Measurements from ENCODE around the gene UROC1. TPM values are rescaled to one million over a fixed set of nuclear protein-coding genes. Genes with fewer than 3 reads are reported as not detected.

The UROC1 gene
- total RNA-seq, 1 experiment from 2014 or later, result not detected

DNA sequence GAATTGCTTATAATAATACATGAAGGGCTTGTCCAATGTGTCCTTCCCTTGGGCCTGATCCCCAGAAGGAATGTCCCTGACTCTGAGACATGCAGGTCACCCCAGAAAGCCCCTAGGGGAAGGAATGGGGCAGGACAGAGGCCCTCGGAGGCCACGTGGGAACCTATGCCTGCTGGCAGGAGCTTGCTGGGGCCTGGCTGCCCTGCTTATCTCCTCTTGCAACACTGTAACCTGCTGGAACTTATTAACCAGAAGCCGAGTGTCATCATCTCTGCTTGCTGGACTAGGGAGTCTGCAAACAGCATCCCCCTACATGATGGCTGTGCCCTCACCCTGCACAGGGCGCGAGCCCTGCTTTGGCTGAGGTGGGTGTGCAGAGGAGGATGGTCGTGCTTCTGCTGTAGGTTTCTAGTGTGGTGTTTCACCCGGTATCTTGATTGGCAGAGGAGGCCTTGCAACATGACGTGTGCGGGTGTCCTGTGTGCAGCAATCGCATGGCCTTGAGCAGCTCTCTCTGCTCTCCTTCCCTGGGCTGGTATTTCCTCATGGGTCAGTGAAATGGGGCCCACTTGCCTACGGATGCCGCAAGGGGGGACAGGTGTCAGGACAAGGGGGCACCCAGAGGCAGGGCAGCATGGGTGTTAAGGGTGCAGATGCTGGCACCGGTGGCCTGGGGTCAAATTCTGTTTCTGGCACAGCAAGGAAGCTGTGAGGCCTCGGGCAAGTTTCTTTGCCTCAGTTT lies 11.4 kb upstream of the UROC1 start:
- no TSS peak for BruUV-seq (replicated peaks)
- Histone ChIP-seq H2AFZ (no peak overlapping the region), H3K27me3 (ENCODE audit: insufficient read depth, low read depth) (peaks cover 39% of the 10 kb centered on the region), H3K4me3 (no peak overlapping the region), H3K27ac (no peak overlapping the region), H3K4me1 (replicated peaks; ENCODE audit: insufficient read depth) (no peaks in the 10 kb centered on the region), H4K20me1 (ENCODE audit: insufficient read depth) (no peaks in the 10 kb centered on the region), H3K9me2 (ENCODE audit: insufficient read depth) (no peaks in the 10 kb centered on the region), H3F3A (ENCODE audit: insufficient read depth, low read depth) (no peaks in the 10 kb centered on the region), H3K79me2 (ENCODE audit: low read depth) (no peaks in the 10 kb centered on the region), H3K4me2 (no peak overlapping the region), H3K36me3 (ENCODE audit: low read depth) (no peaks in the 10 kb centered on the region), H3K9me3 (ENCODE audit: insufficient read depth, low read depth) (no peaks in the 10 kb centered on the region)
- intact Hi-C loops (cut with micrococcal nuclease; ENCODE audit: unreplicated experiment), result no loop called here
- ChIA-PET CTCF (interaction anchor here (0.6 kb wide), 1 partner anchor 516 kb away, joined by 5 read pairs; no protein-coding TSS in a partner anchor), POLR2A (ENCODE audit: unreplicated experiment) (no interaction called here)
- DNase-seq, result no peak
- TF ChIP-seq, protein P1, sequence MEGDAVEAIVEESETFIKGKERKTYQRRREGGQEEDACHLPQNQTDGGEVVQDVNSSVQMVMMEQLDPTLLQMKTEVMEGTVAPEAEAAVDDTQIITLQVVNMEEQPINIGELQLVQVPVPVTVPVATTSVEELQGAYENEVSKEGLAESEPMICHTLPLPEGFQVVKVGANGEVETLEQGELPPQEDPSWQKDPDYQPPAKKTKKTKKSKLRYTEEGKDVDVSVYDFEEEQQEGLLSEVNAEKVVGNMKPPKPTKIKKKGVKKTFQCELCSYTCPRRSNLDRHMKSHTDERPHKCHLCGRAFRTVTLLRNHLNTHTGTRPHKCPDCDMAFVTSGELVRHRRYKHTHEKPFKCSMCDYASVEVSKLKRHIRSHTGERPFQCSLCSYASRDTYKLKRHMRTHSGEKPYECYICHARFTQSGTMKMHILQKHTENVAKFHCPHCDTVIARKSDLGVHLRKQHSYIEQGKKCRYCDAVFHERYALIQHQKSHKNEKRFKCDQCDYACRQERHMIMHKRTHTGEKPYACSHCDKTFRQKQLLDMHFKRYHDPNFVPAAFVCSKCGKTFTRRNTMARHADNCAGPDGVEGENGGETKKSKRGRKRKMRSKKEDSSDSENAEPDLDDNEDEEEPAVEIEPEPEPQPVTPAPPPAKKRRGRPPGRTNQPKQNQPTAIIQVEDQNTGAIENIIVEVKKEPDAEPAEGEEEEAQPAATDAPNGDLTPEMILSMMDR (conservative IDR thresholded peaks at IDR 0.05), result no peak
- TF ChIP-seq EZH2 (IDR thresholded peaks at IDR 0.05; ENCODE audit: low read depth), result no peak

DNA sequence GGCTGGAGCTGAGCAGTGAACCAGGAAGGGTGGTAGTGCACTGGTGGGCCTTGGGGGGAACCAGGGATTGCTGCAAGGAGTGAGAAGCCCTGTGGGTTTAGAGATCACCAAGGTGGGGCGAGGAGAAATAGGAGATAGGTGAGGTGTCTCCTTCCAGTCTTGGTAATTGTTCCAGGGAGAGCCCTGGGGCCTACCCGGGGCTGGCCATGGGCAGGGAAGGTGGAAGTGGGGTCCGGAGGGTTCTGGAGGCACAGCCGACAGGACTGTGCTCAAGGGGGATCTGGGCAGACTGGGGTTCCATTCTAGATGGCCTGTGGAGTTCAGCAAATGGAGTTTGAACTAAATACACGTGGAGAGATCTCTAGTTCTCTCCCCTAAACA lies 10.8 kb upstream of the UROC1 start:
- CTCF ChIA-PET, result no interaction called here
- POLR2A ChIA-PET (ENCODE audit: unreplicated experiment), result no interaction called here
- Histone ChIP-seq H2AFZ (no peak overlapping the region), H3K27ac (no peak overlapping the region), H3F3A (ENCODE audit: insufficient read depth, low read depth) (no peaks in the 10 kb centered on the region), H3K9me3 (ENCODE audit: insufficient read depth, low read depth) (no peaks in the 10 kb centered on the region), H3K9me2 (ENCODE audit: insufficient read depth) (no peaks in the 10 kb centered on the region), H3K79me2 (ENCODE audit: low read depth) (no peaks in the 10 kb centered on the region), H3K36me3 (ENCODE audit: low read depth) (no peaks in the 10 kb centered on the region), H3K4me3 (no peak overlapping the region), H3K4me1 (replicated peaks; ENCODE audit: insufficient read depth) (no peaks in the 10 kb centered on the region), H3K4me2 (no peak overlapping the region), H3K27me3 (ENCODE audit: insufficient read depth, low read depth) (peaks cover 39% of the 10 kb centered on the region), H4K20me1 (ENCODE audit: insufficient read depth) (no peaks in the 10 kb centered on the region)
- intact Hi-C loops (cut with micrococcal nuclease; ENCODE audit: unreplicated experiment), result no loop called here
- BruUV-seq (replicated peaks), result no TSS peak
- TF ChIP-seq, protein P1 (conservative IDR thresholded peaks at IDR 0.05), result no peak
- no peak for TF ChIP-seq EZH2 (IDR thresholded peaks at IDR 0.05; ENCODE audit: low read depth)
- no peak for DNase-seq

DNA sequence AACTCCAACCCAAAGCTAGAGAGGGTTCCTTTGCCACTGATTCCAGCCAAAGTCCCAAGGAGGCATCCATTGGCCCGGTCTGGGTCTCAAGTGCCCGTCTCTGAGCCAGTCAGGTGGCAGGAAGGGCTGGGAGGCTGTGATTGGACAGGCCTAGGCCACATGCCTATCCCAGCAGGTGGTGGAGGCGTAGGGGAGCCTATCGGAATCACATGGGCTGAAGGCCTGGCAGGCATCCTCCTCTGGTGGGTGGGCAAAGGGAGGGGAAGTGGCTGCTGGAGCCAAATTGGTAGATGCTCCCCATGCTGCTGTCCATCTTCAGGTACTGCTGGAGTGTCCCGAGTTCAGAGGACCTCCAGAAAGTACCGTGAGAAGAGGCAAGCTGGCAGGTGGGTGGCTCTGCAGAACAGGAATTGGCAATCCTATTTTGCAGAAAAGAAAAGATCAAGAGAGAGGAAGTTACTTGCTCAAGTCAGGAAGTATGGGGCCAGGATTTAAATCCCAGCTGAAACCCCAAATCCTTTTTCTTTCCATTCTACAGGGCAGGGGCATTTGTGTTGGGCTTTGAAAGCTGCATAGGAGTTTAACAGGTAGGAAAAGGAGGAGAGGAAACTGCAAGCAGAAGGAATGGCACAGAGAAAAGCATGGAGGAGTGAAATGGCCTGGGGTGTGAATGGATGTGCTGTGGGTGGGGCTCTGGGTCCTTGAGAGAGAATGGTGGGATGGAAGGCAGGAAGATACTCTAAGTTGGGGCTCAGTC lies 10.1 kb upstream of the UROC1 start:
- no TSS peak for BruUV-seq (replicated peaks)
- Histone ChIP-seq H3K9me3 (ENCODE audit: insufficient read depth, low read depth) (no peaks in the 10 kb centered on the region), H3K36me3 (ENCODE audit: low read depth) (no peaks in the 10 kb centered on the region), H3K4me2 (no peak overlapping the region), H2AFZ (no peak overlapping the region), H3K27me3 (ENCODE audit: insufficient read depth, low read depth) (peaks cover 34% of the 10 kb centered on the region), H4K20me1 (ENCODE audit: insufficient read depth) (no peaks in the 10 kb centered on the region), H3K79me2 (ENCODE audit: low read depth) (no peaks in the 10 kb centered on the region), H3K4me3 (no peak overlapping the region), H3F3A (ENCODE audit: insufficient read depth, low read depth) (no peaks in the 10 kb centered on the region), H3K27ac (no peak overlapping the region), H3K4me1 (replicated peaks; ENCODE audit: insufficient read depth) (no peaks in the 10 kb centered on the region), H3K9me2 (ENCODE audit: insufficient read depth) (no peaks in the 10 kb centered on the region)
- DNase-seq, result no peak
- POLR2A ChIA-PET (ENCODE audit: unreplicated experiment), result no interaction called here
- CTCF ChIA-PET, result no interaction called here
- TF ChIP-seq EZH2 (IDR thresholded peaks at IDR 0.05; ENCODE audit: low read depth), result no peak
- TF ChIP-seq, protein P1 (conservative IDR thresholded peaks at IDR 0.05), result no peak
- intact Hi-C loops (cut with micrococcal nuclease; ENCODE audit: unreplicated experiment), result no loop called here

All from PC-9 (cell line).